ENCODE measurements around the gene FURIN.

- TF ChIP-seq GATA2 (IDR thresholded peaks at IDR 0.05; ENCODE audit: low read depth, low read length) (no peak), GATA3 (IDR thresholded peaks at IDR 0.05; ENCODE audit: low read depth, low read length) (no peak)
Measured at GRCh38 chr15:90845201-90845949, 23.0 kb upstream of the FURIN start.

Measured in SH-SY5Y (cell line).